Measurements from ENCODE around the gene TMEM41B.

DNA sequence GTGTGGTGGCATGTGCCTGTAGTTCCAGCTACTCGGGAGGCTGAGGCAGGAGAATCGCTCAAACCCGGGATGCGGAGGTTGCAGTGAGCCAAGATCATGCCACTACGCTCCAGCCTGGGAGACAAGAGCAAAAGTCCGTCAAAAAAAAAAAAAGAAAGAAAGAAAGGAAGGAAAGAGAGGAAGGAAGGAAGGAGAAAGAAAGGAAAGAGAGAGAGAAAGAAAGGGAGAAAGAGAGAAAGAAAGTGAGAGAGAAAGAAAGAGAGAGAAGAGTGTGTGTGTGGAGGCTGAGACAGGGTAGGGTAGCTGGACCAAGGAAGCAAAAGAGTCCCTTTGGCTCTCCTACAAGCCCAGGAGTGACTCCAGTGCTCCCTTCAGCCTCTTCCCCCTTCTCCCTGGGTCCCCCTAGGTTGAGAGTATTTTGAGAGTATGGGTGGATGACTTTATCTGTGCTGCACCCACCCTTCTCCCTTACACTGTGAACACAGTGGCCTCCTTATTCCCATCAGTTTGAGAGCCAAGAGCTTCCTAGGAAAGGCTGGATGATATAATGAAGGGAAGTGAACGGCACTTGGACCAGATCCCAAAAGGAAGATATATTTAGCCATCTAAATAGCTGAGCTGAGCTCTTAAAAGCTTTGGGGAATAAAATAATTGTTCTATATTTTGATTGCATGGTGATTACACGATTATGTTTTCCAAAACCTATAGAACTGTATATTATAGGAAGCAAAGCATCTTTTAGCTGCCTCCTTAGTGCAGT, 39.7 kb downstream of the TMEM41B start:
- TF ChIP-seq CTCF (IDR thresholded peaks at IDR 0.05 in 2 of 3, conservative IDR thresholded peaks at IDR 0.05 in 1 of 3; ENCODE audit: borderline replicate concordance in 1 of 3, insufficient read depth in 1 of 3, low read depth in 2 of 3, low read length in 2 of 3) (no peak), POLR2AphosphoS5 (IDR thresholded peaks at IDR 0.05; ENCODE audit: low read depth, low read length) (no peak), POLR2A (IDR thresholded peaks at IDR 0.05; ENCODE audit: borderline replicate concordance, extremely low read depth, insufficient read depth, insufficient read length) (no peak), ATF3 (IDR thresholded peaks at IDR 0.05) (no peak), EZH2 (IDR thresholded peaks at IDR 0.05) (no peak), FOSL1 (IDR thresholded peaks at IDR 0.05; ENCODE audit: low read depth) (no peak), ZNF274 (IDR thresholded peaks at IDR 0.05; ENCODE audit: low read depth, low read length) (no peak), MAX (IDR thresholded peaks at IDR 0.05) (no peak), JUND (IDR thresholded peaks at IDR 0.05) (no peak), EZH2phosphoT487 (IDR thresholded peaks at IDR 0.05; ENCODE audit: borderline replicate concordance) (no peak), YY1 (IDR thresholded peaks at IDR 0.05; ENCODE audit: extremely low read depth, insufficient replicate concordance, low read depth, low read length) (no peak)

All from HCT116 (cell line).